OCI-LY1 (cell line): ENCODE results near the gene HS1BP3.

Experiments used
- H2AFZ ChIP-seq: fragments of 200-600 bp; sonication (generic), shearing (Covaris generic); 2 replicates; pipeline ENCODE4 v1.6.0; 2014; ENCODE audit warnings: antibody characterized with exemption, mild to moderate bottlenecking, low read length
- H3F3A ChIP-seq: fragments of 200-600 bp; sonication (generic), shearing (Covaris generic); 2 replicates; pipeline ENCODE4 v1.6.0; 2014; ENCODE audit warnings: mild to moderate bottlenecking, antibody characterized with exemption, low read length, moderate library complexity; ENCODE audit not compliant: insufficient read depth
- H3K27ac ChIP-seq: fragments of 200-600 bp; sonication (generic); 2 replicates; pipeline ENCODE4 v1.5.1; 2014; ENCODE audit warnings: low read length, mixed run types, mild to moderate bottlenecking, low read depth; ENCODE audit not compliant: poor library complexity, severe bottlenecking
- H3K27me3 ChIP-seq: fragments of 200-600 bp; sonication (generic); 2 replicates; pipeline ENCODE4 v1.6.0; 2014; ENCODE audit warnings: antibody characterized with exemption, mild to moderate bottlenecking, low read length, moderate library complexity; ENCODE audit not compliant: insufficient read depth
- H3K36me3 ChIP-seq: fragments of 200-600 bp; sonication (generic); 2 replicates; pipeline ENCODE4 v1.6.1; 2014; ENCODE audit warnings: mild to moderate bottlenecking, antibody characterized with exemption, low read length, moderate library complexity, mixed read lengths; ENCODE audit not compliant: insufficient read depth
- H3K4me1 ChIP-seq: fragments of 200-600 bp; sonication (generic); 2 replicates; pipeline ENCODE4 v1.5.1; 2014; ENCODE audit warnings: mild to moderate bottlenecking, low read length, moderate library complexity; ENCODE audit not compliant: insufficient read depth, severe bottlenecking
- H3K4me2 ChIP-seq: fragments of 200-600 bp; sonication (generic), shearing (Covaris generic); 2 replicates; pipeline ENCODE4 v1.6.1; 2014; ENCODE audit warnings: low read length
- H3K4me3 ChIP-seq: fragments of 200-600 bp; sonication (generic); 2 replicates; pipeline ENCODE4 v1.5.1; 2014; ENCODE audit warnings: low read length, low read depth, mild to moderate bottlenecking, mixed read lengths; ENCODE audit not compliant: poor library complexity, severe bottlenecking
- H3K79me2 ChIP-seq: fragments of 200-600 bp; shearing (Covaris generic); 2 replicates; pipeline ENCODE4 v1.6.1; 2016; ENCODE audit warnings: mixed run types, low read length, mixed read lengths; ENCODE audit not compliant: insufficient read depth
- H3K9ac ChIP-seq: fragments of 200-600 bp; sonication (generic), shearing (Covaris generic); 2 replicates; pipeline ENCODE4 v1.6.1; 2014; ENCODE audit warnings: mild to moderate bottlenecking, low read length, mixed read lengths
- H3K9me2 ChIP-seq: fragments of 200-600 bp; sonication (generic), shearing (Covaris generic); 2 replicates; pipeline ENCODE4 v1.6.1; 2014; ENCODE audit warnings: low read depth, mild to moderate bottlenecking, low read length, mixed read lengths
- H3K9me3 ChIP-seq: fragments of 200-600 bp; shearing (Covaris generic); 2 replicates; pipeline ENCODE4 v1.6.1; 2014; ENCODE audit warnings: low read length, mixed read lengths
- H4K20me1 ChIP-seq: fragments of 200-600 bp; sonication (generic), shearing (Covaris generic); 2 replicates; pipeline ENCODE4 v1.6.0; 2016; ENCODE audit warnings: mild to moderate bottlenecking, low read length; ENCODE audit not compliant: insufficient read depth
- CTCF ChIP-seq: fragments of 200-600 bp; sonication (generic), shearing (Covaris generic); IDR thresholded peaks from 2 replicates; pipeline ENCODE4 v1.5.1; 2017; ENCODE audit warnings: mild to moderate bottlenecking, antibody characterized with exemption, low read length, moderate library complexity, mixed read lengths
- EZH2 ChIP-seq: fragments of 200-600 bp; sonication (generic), shearing (Covaris generic); IDR thresholded peaks from 2 replicates; pipeline ENCODE4 v1.8.0; 2017; ENCODE audit warnings: borderline replicate concordance, mixed run types, mild to moderate bottlenecking, antibody characterized with exemption, low read length, moderate library complexity, mixed read lengths

HS1BP3 gene

DNA sequence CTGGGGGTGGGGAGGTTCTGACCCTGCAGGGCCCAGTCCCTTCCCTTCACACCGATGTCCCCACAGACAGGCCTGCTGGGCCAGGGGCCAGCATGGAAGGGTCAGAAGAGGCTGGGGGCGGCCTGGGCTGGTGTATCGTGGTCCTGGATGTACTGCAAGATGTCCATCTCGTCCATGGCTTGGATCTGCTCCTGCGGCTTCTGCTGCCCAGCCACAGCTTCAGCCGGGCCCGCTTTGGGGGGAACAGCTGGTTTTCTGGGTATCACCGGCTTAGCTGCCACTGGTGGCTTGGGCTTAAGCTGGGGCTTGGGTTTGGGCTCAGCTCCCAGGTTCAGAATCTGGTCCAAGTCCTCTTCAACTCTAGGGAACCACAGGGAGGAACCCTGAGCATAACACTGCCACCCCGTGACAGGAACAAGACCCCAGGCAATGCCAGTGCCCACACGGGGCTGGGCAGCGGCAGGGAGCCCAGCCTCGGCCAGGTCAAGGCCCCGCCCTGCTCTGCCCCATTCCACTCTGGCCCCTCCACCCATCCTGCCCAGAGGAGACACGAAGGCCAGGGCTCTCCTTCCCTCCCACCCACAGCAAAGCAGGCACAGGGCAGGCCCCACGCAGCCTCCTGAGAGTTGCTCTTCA is 31.9 kb downstream of the HS1BP3 start:
- no peaks in the 10 kb centered on the region for H3K4me1 ChIP-seq
- H3F3A ChIP-seq = no peaks in the 10 kb centered on the region
- H3K9ac ChIP-seq = no peak overlapping the region
- TF ChIP-seq CTCF (no peak), EZH2 (no peak)
- H3K27me3 ChIP-seq = 0 out of 2 replicates have a peak, but pooled peaks cover 6% of the 10 kb centered on the region
- H3K4me2 ChIP-seq = no peak overlapping the region
- no peak overlapping the region for H3K4me3 ChIP-seq
- no peak overlapping the region for H2AFZ ChIP-seq
- H3K27ac ChIP-seq = no peak overlapping the region
- no peaks in the 10 kb centered on the region for H3K79me2 ChIP-seq
- no peaks in the 10 kb centered on the region for H3K9me3 ChIP-seq
- H4K20me1 ChIP-seq = no peaks in the 10 kb centered on the region
- no peaks in the 10 kb centered on the region for H3K9me2 ChIP-seq
- H3K36me3 ChIP-seq = no peaks in the 10 kb centered on the region

DNA sequence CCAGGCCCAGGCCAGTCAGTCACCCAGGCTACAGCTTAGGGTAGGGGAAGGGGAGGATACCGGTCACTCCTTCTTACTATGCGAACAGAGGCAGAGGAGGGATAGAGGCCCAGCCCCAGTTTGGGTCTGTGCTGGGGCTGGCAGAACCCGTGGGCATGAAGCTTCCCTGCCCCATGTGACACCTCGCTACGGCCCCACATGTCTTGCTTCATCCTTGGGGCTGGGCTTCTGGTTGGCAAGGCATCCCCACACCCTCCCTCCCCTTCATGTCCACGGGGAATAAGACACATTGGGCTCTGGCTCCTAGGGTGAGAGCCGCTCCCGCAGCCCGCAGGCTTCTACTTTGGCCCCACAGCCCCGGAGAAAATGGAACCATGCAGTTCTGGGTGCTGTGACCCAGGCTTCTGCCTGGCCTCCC is 32.4 kb downstream of the HS1BP3 start:
- no peak overlapping the region for H3K9ac ChIP-seq
- no peak overlapping the region for H3K4me3 ChIP-seq
- H3K9me2 ChIP-seq = no peaks in the 10 kb centered on the region
- H3K36me3 ChIP-seq = no peaks in the 10 kb centered on the region
- no peak overlapping the region for H2AFZ ChIP-seq
- H3K4me1 ChIP-seq = no peaks in the 10 kb centered on the region
- 0 out of 2 replicates have a peak, but pooled peaks cover 6% of the 10 kb centered on the region for H3K27me3 ChIP-seq
- H4K20me1 ChIP-seq = no peaks in the 10 kb centered on the region
- no peak overlapping the region for H3K27ac ChIP-seq
- no peak for TF ChIP-seq EZH2
- no peaks in the 10 kb centered on the region for H3F3A ChIP-seq
- no peaks in the 10 kb centered on the region for H3K9me3 ChIP-seq
- no peak overlapping the region for H3K4me2 ChIP-seq
- H3K79me2 ChIP-seq = no peaks in the 10 kb centered on the region

GRCh38 chr2:20617892-20618467 is 32.9 kb downstream of the HS1BP3 start:
- H3K4me3 ChIP-seq = no peak overlapping the region
- H3K4me1 ChIP-seq = no peaks in the 10 kb centered on the region
- 0 out of 2 replicates have a peak, but pooled peaks cover 6% of the 10 kb centered on the region for H3K27me3 ChIP-seq
- H4K20me1 ChIP-seq = no peaks in the 10 kb centered on the region
- H3K9me3 ChIP-seq = no peaks in the 10 kb centered on the region
- no peaks in the 10 kb centered on the region for H3F3A ChIP-seq
- no peak overlapping the region for H3K27ac ChIP-seq
- no peaks in the 10 kb centered on the region for H3K79me2 ChIP-seq
- no peak overlapping the region for H2AFZ ChIP-seq
- H3K4me2 ChIP-seq = no peak overlapping the region
- no peak overlapping the region for H3K9ac ChIP-seq
- no peaks in the 10 kb centered on the region for H3K9me2 ChIP-seq
- TF ChIP-seq CTCF = no peak
- no peak for TF ChIP-seq EZH2
- no peaks in the 10 kb centered on the region for H3K36me3 ChIP-seq
